H1 (cell line): ENCODE measurements around the gene EHBP1.

Experiments
- ATF3 ChIP-seq: IDR thresholded peaks from 2 replicates; pipeline ENCODE4 v1.6.1; 2011; ENCODE audit warnings: low read depth, mild to moderate bottlenecking, low read length; ENCODE audit not compliant: insufficient read depth
- CBX8 ChIP-seq: fragments of 300-800, 300-1000 bp; sonication (generic); IDR thresholded peaks from 2 replicates; pipeline ENCODE4 v1.7.1; 2016; ENCODE audit warnings: low read depth, low read length, borderline replicate concordance
- EZH2 ChIP-seq: fragments of 200-600 bp; sonication (generic); IDR thresholded peaks from 2 replicates; pipeline ENCODE4 v1.7.1; 2012; ENCODE audit warnings: low read depth, mild to moderate bottlenecking, moderate library complexity, low read length, inconsistent platforms; ENCODE audit not compliant: severe bottlenecking
- FOSL1 ChIP-seq: IDR thresholded peaks from 2 replicates; pipeline ENCODE4 v1.6.1; 2011; ENCODE audit warnings: mild to moderate bottlenecking, low read depth, low read length, moderate library complexity; ENCODE audit not compliant: insufficient read depth
- KDM1A ChIP-seq: fragments of 200-600, 300-600 bp; sonication (generic); IDR thresholded peaks from 2 replicates; pipeline ENCODE4 v1.7.1; 2016; ENCODE audit warnings: mild to moderate bottlenecking, low read length, borderline replicate concordance
- POLR2A ChIP-seq, 2 experiments: IDR thresholded peaks; 1 replicate in 1 of 2; 2 replicates in 1 of 2; pipeline ENCODE4 v1.6.1; 2011; ENCODE audit warnings: low read depth in 2 of 2, low read length in 2 of 2, mild to moderate bottlenecking in 2 of 2; ENCODE audit errors: control extremely low read depth in 1 of 2
- RAD21 ChIP-seq, 2 experiments: IDR thresholded peaks in 1 of 2; conservative IDR thresholded peaks in 1 of 2; 2 replicates each; pipeline ENCODE4 v1.6.1; 2011; ENCODE audit warnings: low read depth in 2 of 2, low read length in 2 of 2, improper control_type of control experiment in 1 of 2, inconsistent platforms in 1 of 2, mild to moderate bottlenecking in 1 of 2, moderate library complexity in 1 of 2
- TAF1 ChIP-seq: IDR thresholded peaks from 2 replicates; pipeline ENCODE4 v1.6.1; 2011; ENCODE audit warnings: mild to moderate bottlenecking, low read depth, low read length
- YY1 ChIP-seq: IDR thresholded peaks from 2 replicates; pipeline ENCODE4 v1.6.1; 2011; ENCODE audit warnings: low read depth, mild to moderate bottlenecking, low read length
- TF ChIP-seq, protein P1 (sequence below), 3 experiments: IDR thresholded peaks; 1 replicate in 2 of 3; 2 replicates in 1 of 3; pipeline versions ENCODE4 v1.5.1 to v1.6.1; 2011; ENCODE audit warnings: low read length in 3 of 3, mild to moderate bottlenecking in 3 of 3, inconsistent platforms in 2 of 3, low read depth in 1 of 3, moderate library complexity in 1 of 3; ENCODE audit not compliant: insufficient read depth in 1 of 3; ENCODE audit errors: control extremely low read depth in 1 of 3

GRCh38 chr2:62789918-62790317 is 84.4 kb downstream of the EHBP1 start:
- no peak for TF ChIP-seq CBX8
- TF ChIP-seq, protein P1, sequence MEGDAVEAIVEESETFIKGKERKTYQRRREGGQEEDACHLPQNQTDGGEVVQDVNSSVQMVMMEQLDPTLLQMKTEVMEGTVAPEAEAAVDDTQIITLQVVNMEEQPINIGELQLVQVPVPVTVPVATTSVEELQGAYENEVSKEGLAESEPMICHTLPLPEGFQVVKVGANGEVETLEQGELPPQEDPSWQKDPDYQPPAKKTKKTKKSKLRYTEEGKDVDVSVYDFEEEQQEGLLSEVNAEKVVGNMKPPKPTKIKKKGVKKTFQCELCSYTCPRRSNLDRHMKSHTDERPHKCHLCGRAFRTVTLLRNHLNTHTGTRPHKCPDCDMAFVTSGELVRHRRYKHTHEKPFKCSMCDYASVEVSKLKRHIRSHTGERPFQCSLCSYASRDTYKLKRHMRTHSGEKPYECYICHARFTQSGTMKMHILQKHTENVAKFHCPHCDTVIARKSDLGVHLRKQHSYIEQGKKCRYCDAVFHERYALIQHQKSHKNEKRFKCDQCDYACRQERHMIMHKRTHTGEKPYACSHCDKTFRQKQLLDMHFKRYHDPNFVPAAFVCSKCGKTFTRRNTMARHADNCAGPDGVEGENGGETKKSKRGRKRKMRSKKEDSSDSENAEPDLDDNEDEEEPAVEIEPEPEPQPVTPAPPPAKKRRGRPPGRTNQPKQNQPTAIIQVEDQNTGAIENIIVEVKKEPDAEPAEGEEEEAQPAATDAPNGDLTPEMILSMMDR (IDR thresholded peaks at IDR 0.05; ENCODE audit: control extremely low read depth in 1 of 3, insufficient read depth in 1 of 3, low read depth in 1 of 3, low read length in 3 of 3), result no peak
- no peak for TF ChIP-seq EZH2
- no peak for TF ChIP-seq ATF3
- no peak for TF ChIP-seq TAF1
- no peak for TF ChIP-seq KDM1A
- TF ChIP-seq YY1, result no peak
- TF ChIP-seq POLR2A (IDR thresholded peaks at IDR 0.05; ENCODE audit: control extremely low read depth in 1 of 2, low read depth in 2 of 2, low read length in 2 of 2), result no peak
- TF ChIP-seq FOSL1, result no peak
- TF ChIP-seq RAD21 (IDR thresholded peaks at IDR 0.05 in 1 of 2, conservative IDR thresholded peaks at IDR 0.05 in 1 of 2; ENCODE audit: low read depth in 2 of 2, low read length in 2 of 2), result no peak
